Fibroblast of lung (primary cell): ENCODE measurements around the gene TMPRSS7. TPM values are rescaled to one million over a fixed set of nuclear protein-coding genes. Genes with fewer than 3 reads are reported as not detected.

ENCODE experiments used
- DNase-seq, 2 donors: peaks; one replicate each; pipeline versions ENCODE4 v3.0.0 to v3.0.0-alpha.2; 2010; ENCODE audit warnings: low read depth in 2 of 2
- H2AFZ ChIP-seq: 2 replicates; pipeline ENCODE4 v1.5.1; 2012; ENCODE audit warnings: low read length, control low read depth, inconsistent platforms
- H3K27ac ChIP-seq: 2 replicates; pipeline ENCODE4 v1.5.1; 2011; ENCODE audit warnings: low read length, control low read depth; ENCODE audit not compliant: insufficient read depth
- H3K27me3 ChIP-seq: 2 replicates; pipeline ENCODE4 v1.5.1; 2011; ENCODE audit warnings: mild to moderate bottlenecking, low read length; ENCODE audit not compliant: control insufficient read depth, insufficient read depth
- H3K36me3 ChIP-seq: 2 replicates; pipeline ENCODE4 v1.5.1; 2011; ENCODE audit warnings: low read length; ENCODE audit not compliant: control insufficient read depth, insufficient read depth
- H3K4me1 ChIP-seq: 2 replicates; pipeline ENCODE4 v1.5.1; 2011; ENCODE audit warnings: low read length; ENCODE audit not compliant: control insufficient read depth, insufficient read depth; ENCODE audit errors: extremely low read depth
- H3K4me2 ChIP-seq: 2 replicates; pipeline ENCODE4 v1.5.1; 2011; ENCODE audit warnings: low read length, control low read depth; ENCODE audit not compliant: insufficient read depth; ENCODE audit errors: extremely low read depth
- H3K4me3 ChIP-seq, 4 experiments: fragments of 200-600 bp in 1 of 4; sonication (generic) in 1 of 4; replicated peaks in 1 of 4; 2 replicates each; pipeline ENCODE4 v1.5.1; 2011 to 2016; ENCODE audit warnings: low read length in 4 of 4, low read depth in 3 of 4, mild to moderate bottlenecking in 3 of 4, control low read depth in 2 of 4, inconsistent platforms in 1 of 4, mixed read lengths in 1 of 4; ENCODE audit not compliant: insufficient read depth in 1 of 4; ENCODE audit errors: control extremely low read depth in 1 of 4
- H3K79me2 ChIP-seq: 2 replicates; pipeline ENCODE4 v1.5.1; 2012; ENCODE audit warnings: mild to moderate bottlenecking, low read length, inconsistent platforms; ENCODE audit not compliant: control insufficient read depth, insufficient read depth
- H3K9ac ChIP-seq: 2 replicates; pipeline ENCODE4 v1.5.1; 2011; ENCODE audit warnings: mild to moderate bottlenecking, low read length, control low read depth; ENCODE audit not compliant: insufficient read depth
- H3K9me3 ChIP-seq: 2 replicates; pipeline ENCODE4 v1.5.1; 2012; ENCODE audit warnings: low read depth, low read length; ENCODE audit not compliant: control insufficient read depth, insufficient read depth
- H4K20me1 ChIP-seq: 2 replicates; pipeline ENCODE4 v1.5.1; 2011; ENCODE audit warnings: low read length; ENCODE audit not compliant: control insufficient read depth, insufficient read depth; ENCODE audit errors: extremely low read depth
- EZH2 ChIP-seq: IDR thresholded peaks from 2 replicates; pipeline ENCODE4 v1.5.1; 2012; ENCODE audit warnings: low read length, control low read depth, mild to moderate bottlenecking; ENCODE audit errors: missing control alignments
- polyA minus RNA-seq: library from RNA; depleted of rRNA, polyadenylated mRNA; stranded (reverse); fragments of >200 nt; gene quantifications from 2 replicates; pipeline ENCODE4 v1.2.3, GENCODE V29; 2011; ENCODE audit warnings: low replicate concordance
- polyA plus RNA-seq, 2 donors: library from polyadenylated mRNA; depleted of rRNA in 1 of 2; stranded (reverse) in 1 of 2; unstranded in 1 of 2; fragments of >200 nt; gene quantifications; 2 replicates each; pipeline ENCODE4 v1.2.1, GENCODE V29; 2011 to 2012; ENCODE audit warnings: missing spikeins in 1 of 2
- total RNA-seq: library from RNA; depleted of rRNA; stranded (reverse); fragments of >200 nt; gene quantifications from 2 replicates; pipeline ENCODE4 v1.2.1, GENCODE V29; 2014
- TF ChIP-seq, protein P1 (sequence below), 2 donors: IDR thresholded peaks in 1 of 2; conservative IDR thresholded peaks in 1 of 2; 1 replicate in 1 of 2; 2 replicates in 1 of 2; pipeline ENCODE4 v1.5.1; 2011 to 2012; ENCODE audit warnings: low read length in 2 of 2, control low read depth in 1 of 2, inconsistent platforms in 1 of 2, low read depth in 1 of 2, mild to moderate bottlenecking in 1 of 2

The TMPRSS7 gene, protein sequence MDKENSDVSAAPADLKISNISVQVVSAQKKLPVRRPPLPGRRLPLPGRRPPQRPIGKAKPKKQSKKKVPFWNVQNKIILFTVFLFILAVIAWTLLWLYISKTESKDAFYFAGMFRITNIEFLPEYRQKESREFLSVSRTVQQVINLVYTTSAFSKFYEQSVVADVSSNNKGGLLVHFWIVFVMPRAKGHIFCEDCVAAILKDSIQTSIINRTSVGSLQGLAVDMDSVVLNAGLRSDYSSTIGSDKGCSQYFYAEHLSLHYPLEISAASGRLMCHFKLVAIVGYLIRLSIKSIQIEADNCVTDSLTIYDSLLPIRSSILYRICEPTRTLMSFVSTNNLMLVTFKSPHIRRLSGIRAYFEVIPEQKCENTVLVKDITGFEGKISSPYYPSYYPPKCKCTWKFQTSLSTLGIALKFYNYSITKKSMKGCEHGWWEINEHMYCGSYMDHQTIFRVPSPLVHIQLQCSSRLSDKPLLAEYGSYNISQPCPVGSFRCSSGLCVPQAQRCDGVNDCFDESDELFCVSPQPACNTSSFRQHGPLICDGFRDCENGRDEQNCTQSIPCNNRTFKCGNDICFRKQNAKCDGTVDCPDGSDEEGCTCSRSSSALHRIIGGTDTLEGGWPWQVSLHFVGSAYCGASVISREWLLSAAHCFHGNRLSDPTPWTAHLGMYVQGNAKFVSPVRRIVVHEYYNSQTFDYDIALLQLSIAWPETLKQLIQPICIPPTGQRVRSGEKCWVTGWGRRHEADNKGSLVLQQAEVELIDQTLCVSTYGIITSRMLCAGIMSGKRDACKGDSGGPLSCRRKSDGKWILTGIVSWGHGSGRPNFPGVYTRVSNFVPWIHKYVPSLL
- total RNA-seq (not detected in 2 replicates), polyA plus RNA-seq (not detected in 2 replicates), polyA minus RNA-seq (not detected in 2 replicates)
- not detected in 2 replicates for polyA plus RNA-seq (2012)

DNA sequence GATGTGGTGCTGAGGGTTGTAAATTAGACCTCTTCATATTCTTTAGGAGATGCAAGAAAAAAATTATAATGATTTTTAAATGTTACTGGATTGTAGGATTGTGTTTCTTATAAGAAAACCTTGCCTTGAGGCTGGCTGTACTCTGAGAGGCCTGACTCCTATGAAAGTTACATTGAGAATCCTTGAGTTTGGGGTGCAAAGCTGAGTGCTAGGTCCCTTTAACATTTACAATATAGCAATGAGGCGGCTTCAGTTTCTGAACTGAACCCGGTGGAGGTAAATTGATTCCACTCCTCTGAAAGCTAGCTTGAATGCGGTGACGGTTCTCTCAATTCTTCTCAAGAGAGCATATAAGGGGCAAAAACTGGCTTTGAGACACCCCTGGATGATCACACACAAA, at the start of gene TMPRSS7:
Gene TMPRSS7 (plus strand): TSS at position 301 of the 400 bp plus-strand sequence. CDS start 110 bp downstream, outside the sequence.
- H3K27me3 ChIP-seq = no peaks in the 10 kb centered on the region
- H3K9me3 ChIP-seq = no peaks in the 10 kb centered on the region
- no peak within 1 kb of the TSS for H3K4me2 ChIP-seq
- no peak within 1 kb of the TSS for H2AFZ ChIP-seq
- no peaks in the 10 kb centered on the region for H3K36me3 ChIP-seq
- no peaks in the 10 kb centered on the region for H4K20me1 ChIP-seq
- no peak within 1 kb of the TSS for H3K27ac ChIP-seq
- DNase-seq = no peak
- no peaks in the 10 kb centered on the region for H3K4me1 ChIP-seq
- H3K4me3 ChIP-seq = no peak within 1 kb of the TSS
- TF ChIP-seq, protein P1, sequence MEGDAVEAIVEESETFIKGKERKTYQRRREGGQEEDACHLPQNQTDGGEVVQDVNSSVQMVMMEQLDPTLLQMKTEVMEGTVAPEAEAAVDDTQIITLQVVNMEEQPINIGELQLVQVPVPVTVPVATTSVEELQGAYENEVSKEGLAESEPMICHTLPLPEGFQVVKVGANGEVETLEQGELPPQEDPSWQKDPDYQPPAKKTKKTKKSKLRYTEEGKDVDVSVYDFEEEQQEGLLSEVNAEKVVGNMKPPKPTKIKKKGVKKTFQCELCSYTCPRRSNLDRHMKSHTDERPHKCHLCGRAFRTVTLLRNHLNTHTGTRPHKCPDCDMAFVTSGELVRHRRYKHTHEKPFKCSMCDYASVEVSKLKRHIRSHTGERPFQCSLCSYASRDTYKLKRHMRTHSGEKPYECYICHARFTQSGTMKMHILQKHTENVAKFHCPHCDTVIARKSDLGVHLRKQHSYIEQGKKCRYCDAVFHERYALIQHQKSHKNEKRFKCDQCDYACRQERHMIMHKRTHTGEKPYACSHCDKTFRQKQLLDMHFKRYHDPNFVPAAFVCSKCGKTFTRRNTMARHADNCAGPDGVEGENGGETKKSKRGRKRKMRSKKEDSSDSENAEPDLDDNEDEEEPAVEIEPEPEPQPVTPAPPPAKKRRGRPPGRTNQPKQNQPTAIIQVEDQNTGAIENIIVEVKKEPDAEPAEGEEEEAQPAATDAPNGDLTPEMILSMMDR (conservative IDR thresholded peaks at IDR 0.05 in 1 of 2, IDR thresholded peaks at IDR 0.05 in 1 of 2; ENCODE audit: low read depth in 1 of 2, low read length in 2 of 2) = no peak
- TF ChIP-seq EZH2 = no peak
- no peaks in the 10 kb centered on the region for H3K79me2 ChIP-seq
- H3K9ac ChIP-seq = no peak within 1 kb of the TSS

DNA sequence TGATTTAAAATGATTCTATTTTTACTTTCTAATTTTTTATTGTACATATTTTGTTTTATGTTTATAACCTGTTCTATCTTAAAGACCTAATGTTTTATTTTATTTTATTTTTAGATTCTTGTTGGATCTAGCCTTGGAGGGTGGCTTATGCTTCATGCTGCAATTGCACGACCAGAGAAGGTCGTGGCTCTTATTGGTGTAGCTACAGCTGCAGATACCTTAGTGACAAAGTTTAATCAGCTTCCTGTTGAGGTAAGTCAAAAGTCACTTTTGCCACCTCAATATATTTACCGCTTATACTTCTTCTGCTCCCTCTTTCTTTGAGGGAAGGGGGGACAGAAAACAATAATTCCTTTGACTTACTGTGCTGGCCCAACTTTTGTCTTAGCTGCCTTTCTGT, 47.7 kb upstream of the TMPRSS7 start:
- no peak for DNase-seq
- no peaks in the 10 kb centered on the region for H4K20me1 ChIP-seq
- H3K4me1 ChIP-seq = no peaks in the 10 kb centered on the region
- H3K27me3 ChIP-seq = no peaks in the 10 kb centered on the region
- H2AFZ ChIP-seq = no peak overlapping the region
- H3K79me2 ChIP-seq = peaks cover 5% of the 10 kb centered on the region
- no peak overlapping the region for H3K4me3 ChIP-seq
- H3K4me2 ChIP-seq = no peak overlapping the region
- TF ChIP-seq EZH2 = no peak
- TF ChIP-seq, protein P1 (conservative IDR thresholded peaks at IDR 0.05 in 1 of 2, IDR thresholded peaks at IDR 0.05 in 1 of 2; ENCODE audit: low read depth in 1 of 2, low read length in 2 of 2) = no peak
- H3K36me3 ChIP-seq = peaks cover 2% of the 10 kb centered on the region
- no peak overlapping the region for H3K27ac ChIP-seq
- no peaks in the 10 kb centered on the region for H3K9me3 ChIP-seq
- H3K9ac ChIP-seq = no peak overlapping the region

DNA sequence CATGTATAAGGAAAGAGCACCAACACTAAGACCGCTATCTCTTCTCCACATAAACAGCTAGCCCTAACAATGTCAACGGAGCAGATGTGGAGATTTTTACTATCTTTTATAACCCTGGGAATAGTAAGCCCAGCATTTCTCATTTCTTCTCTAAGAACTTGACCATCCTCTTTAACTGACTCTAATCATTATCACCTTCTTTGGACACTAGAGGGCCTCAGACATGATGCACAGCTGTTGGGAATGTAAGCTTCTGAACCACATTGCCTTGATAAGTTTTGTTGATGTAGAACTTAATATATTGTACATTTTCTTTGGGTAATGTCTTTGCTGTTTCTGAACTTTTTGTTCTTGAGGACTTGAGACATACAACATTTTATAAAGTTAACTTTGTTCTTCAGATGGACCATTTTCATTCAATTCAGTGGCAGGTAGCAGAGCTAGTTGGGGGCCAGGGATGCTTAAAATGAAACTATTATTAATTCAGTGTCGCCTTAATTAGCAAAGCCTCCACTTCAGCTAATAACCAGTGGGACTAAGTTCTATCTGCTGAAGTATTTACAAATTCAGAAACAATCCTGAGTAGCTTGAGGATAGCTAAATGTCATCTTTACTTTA, 45.4 kb upstream of the TMPRSS7 start:
- no peak overlapping the region for H3K27ac ChIP-seq

More for the DNA sequence above, 45.4 kb upstream of the TMPRSS7 start:
- Histone ChIP-seq H3K79me2 (no peaks in the 10 kb centered on the region), H3K4me3 (no peak overlapping the region), H3K9me3 (no peaks in the 10 kb centered on the region), H2AFZ (no peak overlapping the region), H3K4me1 (no peaks in the 10 kb centered on the region), H4K20me1 (no peaks in the 10 kb centered on the region), H3K9ac (no peak overlapping the region), H3K36me3 (peaks cover 2% of the 10 kb centered on the region), H3K27me3 (no peaks in the 10 kb centered on the region), H3K4me2 (no peak overlapping the region)
- TF ChIP-seq EZH2 = no peak
- TF ChIP-seq, protein P1 (conservative IDR thresholded peaks at IDR 0.05 in 1 of 2, IDR thresholded peaks at IDR 0.05 in 1 of 2; ENCODE audit: low read depth in 1 of 2, low read length in 2 of 2) = peak; percentile 77 to 82
- DNase-seq = peak; percentile 69 to 81
